ENCODE data around the gene GRAMD4.

- TF ChIP-seq RAD21 (IDR thresholded peaks at IDR 0.05; ENCODE audit: low read length) (no peak), FOXJ3 (CRISPR knock-in tag; IDR thresholded peaks at IDR 0.05) (no peak), TEAD4 (IDR thresholded peaks at IDR 0.05; ENCODE audit: borderline replicate concordance, insufficient read depth) (no peak)
These were observed 49.0 kb downstream of the GRAMD4 start for GRCh38 chr22:46669201-46669600.

Measured in SK-N-SH (cell line).